Measurements from ENCODE around the gene TSHR. TPM values are rescaled to one million over a fixed set of nuclear protein-coding genes. Genes with fewer than 3 reads are reported as not detected.

Gene TSHR
- total RNA-seq, 1 experiment from 2014 or later: not detected

- H2BK20ac ChIP-seq (ENCODE audit: low read depth, low read length, poor library complexity, severe bottlenecking): no peak overlapping the region
- peaks cover 2% of the 10 kb centered on the region for H4K20me1 ChIP-seq (ENCODE audit: control insufficient read depth, insufficient read depth, insufficient read length)
- H4K91ac ChIP-seq (ENCODE audit: insufficient read length, low read depth, low read length): no peak overlapping the region
- H3K4me2 ChIP-seq (ENCODE audit: insufficient read depth, insufficient read length, low read length): no peak overlapping the region
- no peaks in the 10 kb centered on the region for H3K27me3 Mint-ChIP-seq (ENCODE audit: low read depth)
- no peak overlapping the region for H2BK120ac ChIP-seq (ENCODE audit: low read depth, low read length, poor library complexity, severe bottlenecking)
- no CpG with 5 or more reads among the region's 3 CpGs for WGBS (ENCODE audit: extremely low coverage, insufficient read length, low lambda C conversion rate)
- no peak overlapping the region; a peak in 1 of 7 replicates for H3K27ac Mint-ChIP-seq
- H4K8ac ChIP-seq (replicated peaks; ENCODE audit: insufficient read length, low read depth, low read length): no peak overlapping the region
- no peak overlapping the region for H3K23ac ChIP-seq (ENCODE audit: insufficient read length, low read depth, low read length)
- H3T11ph ChIP-seq (ENCODE audit: low read length): no peak overlapping the region
- no peaks in the 10 kb centered on the region for H3K9me3 Mint-ChIP-seq
- H3K18ac ChIP-seq (ENCODE audit: insufficient read length, low read depth, low read length): no peak overlapping the region
- peak overlapping the region; percentile 83 to 85 for H3K4me3 Mint-ChIP-seq
- H3K79me2 ChIP-seq (ENCODE audit: insufficient read depth, low read length): no peaks in the 10 kb centered on the region
- TF ChIP-seq CTCF (conservative IDR thresholded peaks at IDR 0.05): 0 out of 3 replicates have a peak, but pooled peaks have one; percentile 7
- H3K36me3 Mint-ChIP-seq (ENCODE audit: insufficient read depth in 1 of 3, low read depth in 3 of 3): peaks cover 0 to 5% (median 2%) of the 10 kb centered on the region in 3 experiments; a peak in 2 of 7 replicates
- no peak overlapping the region for H2AK5ac ChIP-seq (ENCODE audit: insufficient read length, low read length)
- no peak overlapping the region for H3K9ac ChIP-seq (ENCODE audit: extremely low read depth, insufficient read length, low read length)
- H3K56ac ChIP-seq (ENCODE audit: insufficient read length, low read depth, low read length): no peak overlapping the region
- no peak for DNase-seq
- no peak overlapping the region for H2AFZ ChIP-seq (ENCODE audit: low read length)
- no peak overlapping the region for H2BK12ac ChIP-seq (ENCODE audit: insufficient read length, low read depth, low read length)
- no peak overlapping the region for H3K4ac ChIP-seq (ENCODE audit: low read depth, low read length)
- peaks cover 11% of the 10 kb centered on the region in 2 experiments for H3K4me1 Mint-ChIP-seq
- no peak overlapping the region for H4K5ac ChIP-seq (ENCODE audit: insufficient read length, low read depth, low read length)
- H3K27ac ChIP-seq (ENCODE audit: insufficient read length, low read depth, low read length): no peak overlapping the region
- H3K79me1 ChIP-seq (ENCODE audit: insufficient read depth, low read depth, low read length, poor library complexity, severe bottlenecking): no peaks in the 10 kb centered on the region
- H3K4me1 ChIP-seq (ENCODE audit: insufficient read depth, low read length): no peaks in the 10 kb centered on the region
- H2BK15ac ChIP-seq (ENCODE audit: low read depth, low read length): no peak overlapping the region
- H3K23me2 ChIP-seq (ENCODE audit: insufficient read length, low read depth, low read length, poor library complexity, severe bottlenecking): peaks cover 10% of the 10 kb centered on the region
- no peak overlapping the region for H3K14ac ChIP-seq (ENCODE audit: insufficient read depth, low read length)
- H3K27me3 ChIP-seq (ENCODE audit: insufficient read depth, low read length): no peaks in the 10 kb centered on the region
- no peaks in the 10 kb centered on the region for H3K9me3 ChIP-seq (ENCODE audit: control insufficient read depth, low read depth, low read length)
- no peak overlapping the region for H2BK5ac ChIP-seq (ENCODE audit: insufficient read length, low read length)
Measured at GRCh38 chr14:81170829-81171195, 215.4 kb downstream of the TSHR start.

Data from H9 (cell line).